Measurements from ENCODE around the gene PHF12.

DNA sequence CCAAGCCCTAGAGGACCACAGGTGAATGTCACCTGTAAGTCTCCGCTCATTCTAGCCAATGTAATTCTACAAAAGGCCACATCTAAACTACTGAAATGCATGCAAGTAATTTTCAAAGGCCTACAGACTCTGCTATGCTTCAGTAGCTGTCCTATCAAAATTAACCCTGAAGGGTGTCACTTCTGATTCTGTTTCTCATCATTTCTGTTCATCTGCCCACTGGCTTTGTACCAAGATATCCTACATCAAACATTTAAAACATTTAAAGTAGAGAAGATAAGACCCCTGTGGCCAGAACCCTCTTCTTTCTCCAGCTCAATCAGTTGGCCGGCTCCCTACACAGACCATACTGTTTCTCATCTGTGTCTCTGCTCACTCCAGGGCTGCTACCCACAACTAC is 21.5 kb downstream of the PHF12 start:
- TF ChIP-seq, protein P1, sequence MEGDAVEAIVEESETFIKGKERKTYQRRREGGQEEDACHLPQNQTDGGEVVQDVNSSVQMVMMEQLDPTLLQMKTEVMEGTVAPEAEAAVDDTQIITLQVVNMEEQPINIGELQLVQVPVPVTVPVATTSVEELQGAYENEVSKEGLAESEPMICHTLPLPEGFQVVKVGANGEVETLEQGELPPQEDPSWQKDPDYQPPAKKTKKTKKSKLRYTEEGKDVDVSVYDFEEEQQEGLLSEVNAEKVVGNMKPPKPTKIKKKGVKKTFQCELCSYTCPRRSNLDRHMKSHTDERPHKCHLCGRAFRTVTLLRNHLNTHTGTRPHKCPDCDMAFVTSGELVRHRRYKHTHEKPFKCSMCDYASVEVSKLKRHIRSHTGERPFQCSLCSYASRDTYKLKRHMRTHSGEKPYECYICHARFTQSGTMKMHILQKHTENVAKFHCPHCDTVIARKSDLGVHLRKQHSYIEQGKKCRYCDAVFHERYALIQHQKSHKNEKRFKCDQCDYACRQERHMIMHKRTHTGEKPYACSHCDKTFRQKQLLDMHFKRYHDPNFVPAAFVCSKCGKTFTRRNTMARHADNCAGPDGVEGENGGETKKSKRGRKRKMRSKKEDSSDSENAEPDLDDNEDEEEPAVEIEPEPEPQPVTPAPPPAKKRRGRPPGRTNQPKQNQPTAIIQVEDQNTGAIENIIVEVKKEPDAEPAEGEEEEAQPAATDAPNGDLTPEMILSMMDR (conservative IDR thresholded peaks at IDR 0.05; ENCODE audit: low read depth, low read length): no peak
- TF ChIP-seq POLR2A (IDR thresholded peaks at IDR 0.05; ENCODE audit: low read depth, low read length): no peak
- TF ChIP-seq, protein P2, sequence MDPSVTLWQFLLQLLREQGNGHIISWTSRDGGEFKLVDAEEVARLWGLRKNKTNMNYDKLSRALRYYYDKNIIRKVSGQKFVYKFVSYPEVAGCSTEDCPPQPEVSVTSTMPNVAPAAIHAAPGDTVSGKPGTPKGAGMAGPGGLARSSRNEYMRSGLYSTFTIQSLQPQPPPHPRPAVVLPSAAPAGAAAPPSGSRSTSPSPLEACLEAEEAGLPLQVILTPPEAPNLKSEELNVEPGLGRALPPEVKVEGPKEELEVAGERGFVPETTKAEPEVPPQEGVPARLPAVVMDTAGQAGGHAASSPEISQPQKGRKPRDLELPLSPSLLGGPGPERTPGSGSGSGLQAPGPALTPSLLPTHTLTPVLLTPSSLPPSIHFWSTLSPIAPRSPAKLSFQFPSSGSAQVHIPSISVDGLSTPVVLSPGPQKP (IDR thresholded peaks at IDR 0.05; ENCODE audit: borderline replicate concordance, low read depth, low read length): no peak
- TF ChIP-seq, protein P3, sequence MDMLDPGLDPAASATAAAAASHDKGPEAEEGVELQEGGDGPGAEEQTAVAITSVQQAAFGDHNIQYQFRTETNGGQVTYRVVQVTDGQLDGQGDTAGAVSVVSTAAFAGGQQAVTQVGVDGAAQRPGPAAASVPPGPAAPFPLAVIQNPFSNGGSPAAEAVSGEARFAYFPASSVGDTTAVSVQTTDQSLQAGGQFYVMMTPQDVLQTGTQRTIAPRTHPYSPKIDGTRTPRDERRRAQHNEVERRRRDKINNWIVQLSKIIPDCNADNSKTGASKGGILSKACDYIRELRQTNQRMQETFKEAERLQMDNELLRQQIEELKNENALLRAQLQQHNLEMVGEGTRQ (IDR thresholded peaks at IDR 0.05; ENCODE audit: low read depth, low read length): no peak
- TF ChIP-seq MAZ (IDR thresholded peaks at IDR 0.05; ENCODE audit: borderline replicate concordance, low read depth, low read length): no peak
- no peak for TF ChIP-seq MAFK (IDR thresholded peaks at IDR 0.05; ENCODE audit: low read depth, low read length)
- TF ChIP-seq BHLHE40 (IDR thresholded peaks at IDR 0.05; ENCODE audit: low read depth, low read length): no peak
- no peak for TF ChIP-seq SMC3 (IDR thresholded peaks at IDR 0.05; ENCODE audit: low read depth, low read length)
- TF ChIP-seq FOS (IDR thresholded peaks at IDR 0.05; ENCODE audit: low read depth, low read length): no peak
- TF ChIP-seq CHD1 (IDR thresholded peaks at IDR 0.05; ENCODE audit: low read depth, low read length): no peak
- no peak for TF ChIP-seq CEBPB (IDR thresholded peaks at IDR 0.05; ENCODE audit: low read depth, low read length)
- TF ChIP-seq RAD21 (IDR thresholded peaks at IDR 0.05; ENCODE audit: low read length): no peak
- no peak for TF ChIP-seq RFX5 (IDR thresholded peaks at IDR 0.05; ENCODE audit: low read depth, low read length)
- no peak for TF ChIP-seq RCOR1 (IDR thresholded peaks at IDR 0.05; ENCODE audit: insufficient replicate concordance, low read length)
